GM19043 (cell line): ENCODE data around the gene HIVEP2.

Experiments used
- ATAC-seq: cut with Tn5 transposase; IDR thresholded peaks from one replicate; pipeline ENCODE4 v1.9.1; 2021; ENCODE audit warnings: low read depth; ENCODE audit not compliant: unreplicated experiment

HIVEP2 gene

GRCh38 chr6:142752348-142752747 lies 192.6 kb downstream of the HIVEP2 start:
- no peak for ATAC-seq

- no peak for ATAC-seq
Observed at GRCh38 chr6:142751452-142751851, 193.5 kb downstream of the HIVEP2 start.

- no peak for ATAC-seq
Observed at GRCh38 chr6:142750998-142751397, 194.0 kb downstream of the HIVEP2 start.

- ATAC-seq: no peak
Observed at GRCh38 chr6:142749556-142749955, 195.4 kb downstream of the HIVEP2 start.

GRCh38 chr6:142746524-142746923 lies 198.5 kb downstream of the HIVEP2 start:
- peak; percentile 70 for ATAC-seq

- no peak for ATAC-seq
Observed at GRCh38 chr6:142744836-142745235, 200.1 kb downstream of the HIVEP2 start.

- no peak for ATAC-seq
Observed at GRCh38 chr6:142740449-142740848, 204.5 kb downstream of the HIVEP2 start.

GRCh38 chr6:142738731-142739130 lies 206.2 kb downstream of the HIVEP2 start:
- ATAC-seq: no peak

- ATAC-seq: no peak
Observed at GRCh38 chr6:142738035-142738396, 207.0 kb downstream of the HIVEP2 start.

GRCh38 chr6:142737368-142738034 lies 207.5 kb downstream of the HIVEP2 start:
- no peak for ATAC-seq

- ATAC-seq: no peak
Observed at GRCh38 chr6:142735204-142735603, 209.8 kb downstream of the HIVEP2 start.

GRCh38 chr6:142732790-142733189 lies 212.2 kb downstream of the HIVEP2 start:
- no peak for ATAC-seq

GRCh38 chr6:142731611-142732010 lies 213.4 kb downstream of the HIVEP2 start:
- no peak for ATAC-seq

GRCh38 chr6:142729618-142730017 lies 215.4 kb downstream of the HIVEP2 start:
- no peak for ATAC-seq

GRCh38 chr6:142728910-142729481 lies 216.0 kb downstream of the HIVEP2 start:
- ATAC-seq: no peak

GRCh38 chr6:142728364-142728763 lies 216.6 kb downstream of the HIVEP2 start:
- ATAC-seq: no peak

GRCh38 chr6:142726616-142727015 lies 218.4 kb downstream of the HIVEP2 start:
- no peak for ATAC-seq

GRCh38 chr6:142725024-142725770 lies 219.8 kb downstream of the HIVEP2 start:
- ATAC-seq: no peak

- no peak for ATAC-seq
Observed at GRCh38 chr6:142722841-142723240, 222.1 kb downstream of the HIVEP2 start.

- ATAC-seq: no peak
Observed at GRCh38 chr6:142722012-142722411, 223.0 kb downstream of the HIVEP2 start.

- no peak for ATAC-seq
Observed at GRCh38 chr6:142721215-142721920, 223.6 kb downstream of the HIVEP2 start.
